ENCODE data around the gene ZNF440. TPM values are rescaled to one million over a fixed set of nuclear protein-coding genes. Genes with fewer than 3 reads are reported as not detected.
A peak's percentile ranks its signal among the peaks of the same experiment; 100 is the strongest.

ZNF440 gene
- total and polyA plus RNA-seq, 2 donors, result 8.9 to 19.0 TPM

GRCh38 chr19:11781295-11782057, 32.6 kb upstream of the ZNF440 start:
- peaks cover 22 to 28% of the 10 kb centered on the region in 2 donors for H3K9me3 ChIP-seq (ENCODE audit: control insufficient read depth in 2 of 2, insufficient read depth in 1 of 2, low read length in 1 of 2)

GRCh38 chr19:11783767-11784166, 30.3 kb upstream of the ZNF440 start:
- 100% methylated on average over 1 of the region's 1 CpG for WGBS
- Histone ChIP-seq H3K27me3 (ENCODE audit: control insufficient read depth in 2 of 2, insufficient read depth in 1 of 2, low read length in 1 of 2) (no peaks in the 10 kb centered on the region), H3K27ac (ENCODE audit: low read depth in 1 of 2, low read length in 1 of 2) (no peak overlapping the region), H3K4me3 (ENCODE audit: low read length in 2 of 2) (no peak overlapping the region), H3K36me3 (ENCODE audit: control insufficient read depth in 2 of 2, insufficient read depth in 2 of 2, low read length in 1 of 2) (peaks cover 19 to 24% of the 10 kb centered on the region in 2 donors), H3K4me1 (ENCODE audit: control insufficient read depth in 2 of 2, insufficient read depth in 2 of 2, low read length in 2 of 2) (no peaks in the 10 kb centered on the region), H3K9me3 (ENCODE audit: control insufficient read depth in 2 of 2, insufficient read depth in 1 of 2, low read length in 1 of 2) (peaks cover 19 to 27% of the 10 kb centered on the region in 2 donors)
- no peak for DNase-seq (ENCODE audit: low read depth in 6 of 9, low spot score in 9 of 9)

More at GRCh38 chr19:11781295-11782057, 32.6 kb upstream of the ZNF440 start:
- no peaks in the 10 kb centered on the region for H3K4me1 ChIP-seq (ENCODE audit: control insufficient read depth in 2 of 2, insufficient read depth in 2 of 2, low read length in 2 of 2)
- H3K27me3 ChIP-seq (ENCODE audit: control insufficient read depth in 2 of 2, insufficient read depth in 1 of 2, low read length in 1 of 2), result no peaks in the 10 kb centered on the region
- H3K4me3 ChIP-seq (ENCODE audit: low read length in 2 of 2), result no peak overlapping the region
- H3K27ac ChIP-seq (ENCODE audit: low read depth in 1 of 2, low read length in 1 of 2), result no peak overlapping the region
- DNase-seq (ENCODE audit: low read depth in 6 of 9, low spot score in 9 of 9), result no peak
- peaks cover 26 to 34% of the 10 kb centered on the region in 2 donors for H3K36me3 ChIP-seq (ENCODE audit: control insufficient read depth in 2 of 2, insufficient read depth in 2 of 2, low read length in 1 of 2)
- 97% methylated on average over 5 of the region's 5 CpGs for WGBS

- peaks cover 16 to 21% of the 10 kb centered on the region in 2 donors for H3K9me3 ChIP-seq (ENCODE audit: control insufficient read depth in 2 of 2, insufficient read depth in 1 of 2, low read length in 1 of 2)
- WGBS, result 98% methylated on average over 3 of the region's 3 CpGs
- no peak overlapping the region for H3K4me3 ChIP-seq (ENCODE audit: low read length in 2 of 2)
- no peaks in the 10 kb centered on the region for H3K4me1 ChIP-seq (ENCODE audit: control insufficient read depth in 2 of 2, insufficient read depth in 2 of 2, low read length in 2 of 2)
- peaks cover 19% of the 10 kb centered on the region in 2 donors for H3K36me3 ChIP-seq (ENCODE audit: control insufficient read depth in 2 of 2, insufficient read depth in 2 of 2, low read length in 1 of 2)
- no peak for DNase-seq (ENCODE audit: low read depth in 6 of 9, low spot score in 9 of 9)
- H3K27ac ChIP-seq (ENCODE audit: low read depth in 1 of 2, low read length in 1 of 2), result no peak overlapping the region
- H3K27me3 ChIP-seq (ENCODE audit: control insufficient read depth in 2 of 2, insufficient read depth in 1 of 2, low read length in 1 of 2), result no peaks in the 10 kb centered on the region
Observed at GRCh38 chr19:11784356-11784755, 29.7 kb upstream of the ZNF440 start.

GRCh38 chr19:11787536-11787935, 26.5 kb upstream of the ZNF440 start:
- H3K36me3 ChIP-seq (ENCODE audit: control insufficient read depth in 2 of 2, insufficient read depth in 2 of 2, low read length in 1 of 2), result no peaks in the 10 kb centered on the region
- peaks cover under 1 to 20% of the 10 kb centered on the region in 2 donors for H3K9me3 ChIP-seq (ENCODE audit: control insufficient read depth in 2 of 2, insufficient read depth in 1 of 2, low read length in 1 of 2)
- no peak overlapping the region for H3K27ac ChIP-seq (ENCODE audit: low read depth in 1 of 2, low read length in 1 of 2)
- H3K27me3 ChIP-seq (ENCODE audit: control insufficient read depth in 2 of 2, insufficient read depth in 1 of 2, low read length in 1 of 2), result no peaks in the 10 kb centered on the region
- no peaks in the 10 kb centered on the region for H3K4me1 ChIP-seq (ENCODE audit: control insufficient read depth in 2 of 2, insufficient read depth in 2 of 2, low read length in 2 of 2)
- no peak overlapping the region for H3K4me3 ChIP-seq (ENCODE audit: low read length in 2 of 2)
- no peak for DNase-seq (ENCODE audit: low read depth in 6 of 9, low spot score in 9 of 9)
- 87% methylated on average over 3 of the region's 3 CpGs for WGBS

- H3K27me3 ChIP-seq (ENCODE audit: control insufficient read depth in 2 of 2, insufficient read depth in 1 of 2, low read length in 1 of 2), result no peaks in the 10 kb centered on the region
- DNase-seq (ENCODE audit: low read depth in 6 of 9, low spot score in 9 of 9), result no peak
- peaks cover 7 to 8% of the 10 kb centered on the region in 2 donors for H3K4me1 ChIP-seq (ENCODE audit: control insufficient read depth in 2 of 2, insufficient read depth in 2 of 2, low read length in 2 of 2)
- no peaks in the 10 kb centered on the region for H3K36me3 ChIP-seq (ENCODE audit: control insufficient read depth in 2 of 2, insufficient read depth in 2 of 2, low read length in 1 of 2)
- peaks cover 0 to 3% of the 10 kb centered on the region in 2 donors for H3K9me3 ChIP-seq (ENCODE audit: control insufficient read depth in 2 of 2, insufficient read depth in 1 of 2, low read length in 1 of 2)
- H3K27ac ChIP-seq (ENCODE audit: low read depth in 1 of 2, low read length in 1 of 2), result no peak overlapping the region
- H3K4me3 ChIP-seq (ENCODE audit: low read length in 2 of 2), result no peak overlapping the region
Observed at GRCh38 chr19:11792942-11793341, 21.1 kb upstream of the ZNF440 start.

GRCh38 chr19:11797491-11797890, 16.6 kb upstream of the ZNF440 start:
- H3K4me1 ChIP-seq (ENCODE audit: control insufficient read depth in 2 of 2, insufficient read depth in 2 of 2, low read length in 2 of 2), result peaks cover 11 to 13% of the 10 kb centered on the region in 2 donors
- no peaks in the 10 kb centered on the region for H3K27me3 ChIP-seq (ENCODE audit: control insufficient read depth in 2 of 2, insufficient read depth in 1 of 2, low read length in 1 of 2)
- no peaks in the 10 kb centered on the region for H3K36me3 ChIP-seq (ENCODE audit: control insufficient read depth in 2 of 2, insufficient read depth in 2 of 2, low read length in 1 of 2)
- H3K4me3 ChIP-seq (ENCODE audit: low read length in 2 of 2), result no peak overlapping the region
- H3K27ac ChIP-seq (ENCODE audit: low read depth in 1 of 2, low read length in 1 of 2), result peak overlapping the region; percentile 61 to 83
- peak; percentile 72 to 95 (median 90) for DNase-seq (ENCODE audit: low read depth in 6 of 9, low spot score in 9 of 9)
- WGBS, result 11% methylated on average over 8 of the region's 8 CpGs
- H3K9me3 ChIP-seq (ENCODE audit: control insufficient read depth in 2 of 2, insufficient read depth in 1 of 2, low read length in 1 of 2), result no peaks in the 10 kb centered on the region

GRCh38 chr19:11798391-11799330, 15.4 kb upstream of the ZNF440 start, which contains the start of gene ZNF491:
ZNF491 (plus strand) TSS chr19:11798523; CDS start chr19:11805954, 7,431 bp downstream.
- H3K9me3 ChIP-seq (ENCODE audit: control insufficient read depth in 2 of 2, insufficient read depth in 1 of 2, low read length in 1 of 2), result no peaks in the 10 kb centered on the region
- under 1% methylated on average over 56 of the region's 56 CpGs for WGBS
- H3K4me3 ChIP-seq (ENCODE audit: low read length in 2 of 2), result peak within 1 kb of the TSS; percentile 71 to 77
- peaks cover 11 to 13% of the 10 kb centered on the region in 2 donors for H3K4me1 ChIP-seq (ENCODE audit: control insufficient read depth in 2 of 2, insufficient read depth in 2 of 2, low read length in 2 of 2)
- peak within 1 kb of the TSS; percentile 61 to 83 for H3K27ac ChIP-seq (ENCODE audit: low read depth in 1 of 2, low read length in 1 of 2)
- no peaks in the 10 kb centered on the region for H3K36me3 ChIP-seq (ENCODE audit: control insufficient read depth in 2 of 2, insufficient read depth in 2 of 2, low read length in 1 of 2)
- peak; percentile 81 to 96 (median 91) for DNase-seq (ENCODE audit: low read depth in 6 of 9, low spot score in 9 of 9)
- no peaks in the 10 kb centered on the region for H3K27me3 ChIP-seq (ENCODE audit: control insufficient read depth in 2 of 2, insufficient read depth in 1 of 2, low read length in 1 of 2)

GRCh38 chr19:11806354-11807098, 7.5 kb upstream of the ZNF440 start:
- Histone ChIP-seq H3K9me3 (ENCODE audit: control insufficient read depth in 2 of 2, insufficient read depth in 1 of 2, low read length in 1 of 2) (peaks cover 15 to 23% of the 10 kb centered on the region in 2 donors), H3K27ac (ENCODE audit: low read depth in 1 of 2, low read length in 1 of 2) (no peak overlapping the region), H3K4me3 (ENCODE audit: low read length in 2 of 2) (no peak overlapping the region), H3K36me3 (ENCODE audit: control insufficient read depth in 2 of 2, insufficient read depth in 2 of 2, low read length in 1 of 2) (peaks cover 3 to 15% of the 10 kb centered on the region in 2 donors), H3K4me1 (ENCODE audit: control insufficient read depth in 2 of 2, insufficient read depth in 2 of 2, low read length in 2 of 2) (no peaks in the 10 kb centered on the region), H3K27me3 (ENCODE audit: control insufficient read depth in 2 of 2, insufficient read depth in 1 of 2, low read length in 1 of 2) (no peaks in the 10 kb centered on the region)
- DNase-seq (ENCODE audit: low read depth in 6 of 9, low spot score in 9 of 9), result peak in 1 of 9 donors; percentile 26
- WGBS, result 97% methylated on average over 11 of the region's 11 CpGs

Data from thymus (tissue), 11 donors.